Caki2 (cell line): ENCODE results near the gene SLC7A9. TPM values are rescaled to one million over a fixed set of nuclear protein-coding genes. Genes with fewer than 3 reads are reported as not detected.
"Not testable (repeated sequence)": the region's sequence is repeated elsewhere in the genome, so short reads cannot be mapped to it uniquely, and the experiment has no call there.

Source experiments
- DNase-seq: peaks from one replicate; pipeline ENCODE4 v3.0.0-alpha.2; 2015; ENCODE audit warnings: low read depth
- in situ Hi-C: cut with HindIII; loops from 2 replicates; pipeline ENCODE4 v1.10.0; 2016; ENCODE audit warnings: low sequenced_read_pairs, low pct_unique_long_range_greater_than_20kb, mixed read lengths
- total RNA-seq: library from RNA; depleted of rRNA; stranded (reverse); fragments of >200 nt; shearing (Covaris generic); gene quantifications from 2 replicates; pipeline ENCODE4 v1.2.3, GENCODE V29; 2014; ENCODE audit warnings: low replicate concordance

SLC7A9 gene
- total RNA-seq, 1 experiment from 2014 or later: not detected

- no peak for DNase-seq
- in situ Hi-C loops: no loop called here
Measured at GRCh38 chr19:32889137-32889934, 19.8 kb upstream of the SLC7A9 start.

- in situ Hi-C loops: no loop called here
- DNase-seq: no peak
Measured at GRCh38 chr19:32887572-32888215, 18.1 kb upstream of the SLC7A9 start.

GRCh38 chr19:32886241-32886640 lies 16.7 kb upstream of the SLC7A9 start:
- no peak for DNase-seq
- in situ Hi-C loops: no loop called here

- in situ Hi-C loops, DNase-seq: not testable (repeated sequence)
Measured at GRCh38 chr19:32885255-32885654, 15.7 kb upstream of the SLC7A9 start.

GRCh38 chr19:32881766-32882165 lies 12.2 kb upstream of the SLC7A9 start:
- in situ Hi-C loops: no loop called here
- DNase-seq: no peak

GRCh38 chr19:32880622-32881021 lies 11.1 kb upstream of the SLC7A9 start:
- in situ Hi-C loops: no loop called here

GRCh38 chr19:32879741-32880140 lies 10.2 kb upstream of the SLC7A9 start:
- in situ Hi-C loops: no loop called here

More at GRCh38 chr19:32880622-32881021, 11.1 kb upstream of the SLC7A9 start:
- DNase-seq: no peak

GRCh38 chr19:32878988-32879387 lies 9.4 kb upstream of the SLC7A9 start:
- in situ Hi-C loops: no loop called here

More at GRCh38 chr19:32879741-32880140, 10.2 kb upstream of the SLC7A9 start:
- no peak for DNase-seq

GRCh38 chr19:32877977-32878745 lies 8.6 kb upstream of the SLC7A9 start:
- in situ Hi-C loops: no loop called here

More at GRCh38 chr19:32878988-32879387, 9.4 kb upstream of the SLC7A9 start:
- DNase-seq: no peak

GRCh38 chr19:32877323-32877912 lies 7.9 kb upstream of the SLC7A9 start:
- DNase-seq: no peak
- in situ Hi-C loops: no loop called here

More at GRCh38 chr19:32877977-32878745, 8.6 kb upstream of the SLC7A9 start:
- no peak for DNase-seq

- DNase-seq: no peak
- in situ Hi-C loops: no loop called here
Measured at GRCh38 chr19:32876919-32877285, 7.3 kb upstream of the SLC7A9 start.

- DNase-seq: no peak
Measured at GRCh38 chr19:32876236-32876918, 6.8 kb upstream of the SLC7A9 start.

GRCh38 chr19:32875428-32875827 lies 5.9 kb upstream of the SLC7A9 start:
- in situ Hi-C loops: no loop called here
- DNase-seq: no peak

More at GRCh38 chr19:32876236-32876918, 6.8 kb upstream of the SLC7A9 start:
- in situ Hi-C loops: no loop called here

- DNase-seq: no peak
- in situ Hi-C loops: no loop called here
Measured at GRCh38 chr19:32874605-32875004, 5.0 kb upstream of the SLC7A9 start.

GRCh38 chr19:32873247-32873959 lies 3.8 kb upstream of the SLC7A9 start:
- no peak for DNase-seq
- in situ Hi-C loops: no loop called here

- DNase-seq: no peak
- in situ Hi-C loops: no loop called here
Measured at GRCh38 chr19:32872391-32872790, 2.8 kb upstream of the SLC7A9 start.

GRCh38 chr19:32870981-32871451 lies 1.4 kb upstream of the SLC7A9 start:
- DNase-seq: no peak
- in situ Hi-C loops: no loop called here
